Liver (tissue), 3 donors: ENCODE measurements around the gene VAC14.

Source experiments
- EGR1 ChIP-seq, 2 donors: IDR thresholded peaks; 2 replicates each; pipeline ENCODE4 v1.6.1; 2016 to 2018; ENCODE audit warnings: antibody characterized with exemption in 2 of 2, low read depth in 2 of 2
- FOXA2 ChIP-seq: IDR thresholded peaks from 2 replicates; pipeline ENCODE4 v1.6.1; 2016; ENCODE audit warnings: antibody characterized with exemption
- TF ChIP-seq, protein P1 (sequence below): fragments of 150-350 bp; IDR thresholded peaks from 2 replicates; pipeline ENCODE4 v1.5.1; 2017; ENCODE audit warnings: improper control_type of control experiment, low read depth, low read length; ENCODE audit not compliant: missing input control
- TF ChIP-seq, protein P2 (sequence below): IDR thresholded peaks from 2 replicates; pipeline ENCODE4 v1.6.1; 2016; ENCODE audit warnings: antibody characterized with exemption
- TF ChIP-seq, protein P3 (sequence below): IDR thresholded peaks from 2 replicates; pipeline ENCODE4 v1.6.1; 2016; ENCODE audit warnings: antibody characterized with exemption, mild to moderate bottlenecking
- donor health status: healthy.
- donor health status: healthy.

DNA sequence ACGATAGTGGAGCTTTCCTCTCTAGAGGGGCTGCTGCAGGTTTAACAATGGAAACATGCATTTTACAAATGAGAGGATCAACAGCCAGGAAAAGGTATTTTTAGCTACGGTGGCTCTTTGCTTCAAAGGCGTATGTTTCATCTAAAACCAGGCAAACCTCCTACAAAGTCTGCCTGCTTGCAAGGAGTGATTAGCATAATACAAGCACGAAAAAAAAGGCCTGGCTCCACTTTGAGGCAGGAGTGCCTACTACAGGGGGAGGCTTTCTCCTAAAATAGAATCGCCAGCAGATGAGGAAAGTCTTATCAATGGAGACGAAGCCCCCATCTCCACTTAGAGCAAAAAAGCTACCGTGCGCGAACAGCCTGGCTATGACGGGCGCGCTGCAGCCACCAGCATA is 88.0 kb downstream of the VAC14 start:
- TF ChIP-seq, protein P1, sequence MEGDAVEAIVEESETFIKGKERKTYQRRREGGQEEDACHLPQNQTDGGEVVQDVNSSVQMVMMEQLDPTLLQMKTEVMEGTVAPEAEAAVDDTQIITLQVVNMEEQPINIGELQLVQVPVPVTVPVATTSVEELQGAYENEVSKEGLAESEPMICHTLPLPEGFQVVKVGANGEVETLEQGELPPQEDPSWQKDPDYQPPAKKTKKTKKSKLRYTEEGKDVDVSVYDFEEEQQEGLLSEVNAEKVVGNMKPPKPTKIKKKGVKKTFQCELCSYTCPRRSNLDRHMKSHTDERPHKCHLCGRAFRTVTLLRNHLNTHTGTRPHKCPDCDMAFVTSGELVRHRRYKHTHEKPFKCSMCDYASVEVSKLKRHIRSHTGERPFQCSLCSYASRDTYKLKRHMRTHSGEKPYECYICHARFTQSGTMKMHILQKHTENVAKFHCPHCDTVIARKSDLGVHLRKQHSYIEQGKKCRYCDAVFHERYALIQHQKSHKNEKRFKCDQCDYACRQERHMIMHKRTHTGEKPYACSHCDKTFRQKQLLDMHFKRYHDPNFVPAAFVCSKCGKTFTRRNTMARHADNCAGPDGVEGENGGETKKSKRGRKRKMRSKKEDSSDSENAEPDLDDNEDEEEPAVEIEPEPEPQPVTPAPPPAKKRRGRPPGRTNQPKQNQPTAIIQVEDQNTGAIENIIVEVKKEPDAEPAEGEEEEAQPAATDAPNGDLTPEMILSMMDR, result no peak
- TF ChIP-seq, protein P2, sequence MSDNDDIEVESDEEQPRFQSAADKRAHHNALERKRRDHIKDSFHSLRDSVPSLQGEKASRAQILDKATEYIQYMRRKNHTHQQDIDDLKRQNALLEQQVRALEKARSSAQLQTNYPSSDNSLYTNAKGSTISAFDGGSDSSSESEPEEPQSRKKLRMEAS, result no peak
- no peak for TF ChIP-seq EGR1 (IDR thresholded peaks at IDR 0.05; ENCODE audit: low read depth in 2 of 2)
- TF ChIP-seq FOXA2, result no peak
- TF ChIP-seq, protein P3, sequence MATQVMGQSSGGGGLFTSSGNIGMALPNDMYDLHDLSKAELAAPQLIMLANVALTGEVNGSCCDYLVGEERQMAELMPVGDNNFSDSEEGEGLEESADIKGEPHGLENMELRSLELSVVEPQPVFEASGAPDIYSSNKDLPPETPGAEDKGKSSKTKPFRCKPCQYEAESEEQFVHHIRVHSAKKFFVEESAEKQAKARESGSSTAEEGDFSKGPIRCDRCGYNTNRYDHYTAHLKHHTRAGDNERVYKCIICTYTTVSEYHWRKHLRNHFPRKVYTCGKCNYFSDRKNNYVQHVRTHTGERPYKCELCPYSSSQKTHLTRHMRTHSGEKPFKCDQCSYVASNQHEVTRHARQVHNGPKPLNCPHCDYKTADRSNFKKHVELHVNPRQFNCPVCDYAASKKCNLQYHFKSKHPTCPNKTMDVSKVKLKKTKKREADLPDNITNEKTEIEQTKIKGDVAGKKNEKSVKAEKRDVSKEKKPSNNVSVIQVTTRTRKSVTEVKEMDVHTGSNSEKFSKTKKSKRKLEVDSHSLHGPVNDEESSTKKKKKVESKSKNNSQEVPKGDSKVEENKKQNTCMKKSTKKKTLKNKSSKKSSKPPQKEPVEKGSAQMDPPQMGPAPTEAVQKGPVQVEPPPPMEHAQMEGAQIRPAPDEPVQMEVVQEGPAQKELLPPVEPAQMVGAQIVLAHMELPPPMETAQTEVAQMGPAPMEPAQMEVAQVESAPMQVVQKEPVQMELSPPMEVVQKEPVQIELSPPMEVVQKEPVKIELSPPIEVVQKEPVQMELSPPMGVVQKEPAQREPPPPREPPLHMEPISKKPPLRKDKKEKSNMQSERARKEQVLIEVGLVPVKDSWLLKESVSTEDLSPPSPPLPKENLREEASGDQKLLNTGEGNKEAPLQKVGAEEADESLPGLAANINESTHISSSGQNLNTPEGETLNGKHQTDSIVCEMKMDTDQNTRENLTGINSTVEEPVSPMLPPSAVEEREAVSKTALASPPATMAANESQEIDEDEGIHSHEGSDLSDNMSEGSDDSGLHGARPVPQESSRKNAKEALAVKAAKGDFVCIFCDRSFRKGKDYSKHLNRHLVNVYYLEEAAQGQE, result no peak
